Astrocyte of the spinal cord (primary cell): Measurements from ENCODE around the gene KIRREL1.

Experiments
- DNase-seq: peaks from one replicate; pipeline ENCODE4 v3.0.0; 2011; ENCODE audit warnings: low read depth, low spot score
- H3K4me3 ChIP-seq: 2 replicates; pipeline ENCODE4 v1.5.1; 2011; ENCODE audit warnings: low read depth, mild to moderate bottlenecking, low read length, moderate library complexity
- in situ Hi-C: cut with HindIII; loops from 2 replicates; pipeline ENCODE4 v1.10.0; 2017; ENCODE audit warnings: low sequenced_read_pairs
- TF ChIP-seq, protein P1 (sequence below): IDR thresholded peaks from 2 replicates; pipeline ENCODE4 v1.5.1; 2012; ENCODE audit warnings: low read depth, mild to moderate bottlenecking, low read length, inconsistent platforms

Gene KIRREL1

DNA sequence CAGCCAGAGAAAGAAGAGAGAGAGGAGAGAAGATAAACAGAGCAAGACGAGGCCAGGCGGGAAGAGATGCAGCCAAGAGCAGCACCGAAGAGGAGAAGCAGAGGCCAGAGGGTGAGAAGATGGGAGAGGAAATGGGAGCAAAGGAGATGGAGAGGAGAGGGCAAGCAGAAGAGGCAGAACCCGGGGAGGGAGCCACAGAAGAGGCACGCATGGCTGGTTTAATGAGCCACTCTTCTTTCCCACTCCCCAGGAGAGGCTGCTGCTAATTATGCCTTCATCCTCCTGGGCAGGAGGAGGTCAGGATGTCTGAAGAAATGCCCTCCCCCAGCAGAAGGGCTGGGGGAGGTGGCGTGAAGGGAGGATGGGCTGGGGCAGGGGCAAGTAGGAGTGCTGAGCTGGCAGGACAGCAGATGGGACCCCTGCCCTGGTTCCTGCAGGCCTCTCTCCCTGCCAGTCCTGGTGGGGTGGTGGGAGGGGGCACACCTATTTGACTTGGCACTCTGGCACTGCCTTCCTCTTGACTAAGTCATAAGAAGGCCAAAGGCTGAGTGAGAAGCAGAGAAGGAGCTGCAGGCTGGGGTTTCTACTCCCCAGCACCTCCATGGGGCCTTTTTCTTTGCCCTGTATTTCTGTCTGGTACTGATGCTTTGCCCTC lies 32.3 kb downstream of the KIRREL1 start:
- in situ Hi-C loops, result no loop called here
- TF ChIP-seq, protein P1, sequence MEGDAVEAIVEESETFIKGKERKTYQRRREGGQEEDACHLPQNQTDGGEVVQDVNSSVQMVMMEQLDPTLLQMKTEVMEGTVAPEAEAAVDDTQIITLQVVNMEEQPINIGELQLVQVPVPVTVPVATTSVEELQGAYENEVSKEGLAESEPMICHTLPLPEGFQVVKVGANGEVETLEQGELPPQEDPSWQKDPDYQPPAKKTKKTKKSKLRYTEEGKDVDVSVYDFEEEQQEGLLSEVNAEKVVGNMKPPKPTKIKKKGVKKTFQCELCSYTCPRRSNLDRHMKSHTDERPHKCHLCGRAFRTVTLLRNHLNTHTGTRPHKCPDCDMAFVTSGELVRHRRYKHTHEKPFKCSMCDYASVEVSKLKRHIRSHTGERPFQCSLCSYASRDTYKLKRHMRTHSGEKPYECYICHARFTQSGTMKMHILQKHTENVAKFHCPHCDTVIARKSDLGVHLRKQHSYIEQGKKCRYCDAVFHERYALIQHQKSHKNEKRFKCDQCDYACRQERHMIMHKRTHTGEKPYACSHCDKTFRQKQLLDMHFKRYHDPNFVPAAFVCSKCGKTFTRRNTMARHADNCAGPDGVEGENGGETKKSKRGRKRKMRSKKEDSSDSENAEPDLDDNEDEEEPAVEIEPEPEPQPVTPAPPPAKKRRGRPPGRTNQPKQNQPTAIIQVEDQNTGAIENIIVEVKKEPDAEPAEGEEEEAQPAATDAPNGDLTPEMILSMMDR, result no peak
- no peak for DNase-seq
- H3K4me3 ChIP-seq, result no peak overlapping the region

DNA sequence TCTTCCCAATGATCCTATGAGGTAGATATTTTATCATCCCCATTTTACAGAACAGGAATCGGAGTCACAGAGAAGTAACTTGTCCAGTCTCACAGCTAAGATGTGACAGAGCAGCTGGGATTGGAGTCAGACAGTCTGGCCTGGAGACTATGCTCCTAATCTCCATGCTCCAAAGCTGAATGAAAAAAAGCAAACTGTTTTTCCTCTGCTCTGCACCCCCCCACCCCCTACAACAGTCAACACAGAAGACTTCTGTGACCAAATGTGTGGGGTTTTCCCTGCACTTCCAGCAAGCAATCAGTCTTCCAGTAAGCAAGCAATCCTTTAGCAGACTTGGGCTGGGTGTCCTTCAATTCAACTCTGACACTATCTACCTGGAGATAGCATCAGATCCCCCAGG lies 33.2 kb downstream of the KIRREL1 start:
- in situ Hi-C loops, result no loop called here
- H3K4me3 ChIP-seq, result no peak overlapping the region
- TF ChIP-seq, protein P1, result no peak
- no peak for DNase-seq

DNA sequence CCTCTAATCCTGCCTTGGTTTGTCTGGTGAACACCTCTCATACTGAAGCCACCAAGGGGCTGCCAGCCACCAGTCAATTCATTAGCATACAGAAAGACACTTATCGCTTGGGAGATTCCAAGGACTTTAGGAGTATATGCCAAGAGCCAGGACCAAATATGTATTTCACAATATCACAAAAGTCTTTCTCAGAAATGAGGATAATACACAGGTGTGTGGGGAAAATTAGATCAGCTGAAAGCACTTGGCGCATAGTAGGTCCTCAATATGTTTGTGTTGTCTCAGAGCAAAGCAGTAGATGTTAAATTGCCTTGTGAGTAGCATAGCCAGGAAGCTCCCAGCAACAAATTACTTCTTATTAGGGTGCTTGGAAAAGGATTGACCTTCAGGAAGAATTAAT lies 34.1 kb downstream of the KIRREL1 start:
- H3K4me3 ChIP-seq, result no peak overlapping the region
- TF ChIP-seq, protein P1, result no peak
- in situ Hi-C loops, result no loop called here
- DNase-seq, result no peak

DNA sequence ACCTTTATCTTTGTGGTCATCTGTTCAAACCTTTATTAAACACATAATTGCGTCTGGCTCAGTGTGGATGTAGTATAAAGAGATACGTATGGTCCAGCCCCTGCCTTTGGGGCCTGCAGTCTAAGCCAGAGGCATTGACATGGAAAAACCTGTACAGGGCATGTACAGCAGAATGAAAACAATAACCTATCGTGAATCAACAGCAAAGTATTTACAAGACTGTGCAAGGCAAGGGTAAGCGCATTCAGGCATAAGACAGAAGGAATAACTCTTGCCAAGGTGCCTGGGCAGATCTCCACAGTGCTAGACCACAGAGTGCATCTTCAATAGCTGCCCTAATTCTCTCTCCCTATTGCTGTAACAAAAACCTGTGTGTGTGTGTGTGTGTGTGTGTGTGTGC lies 35.5 kb downstream of the KIRREL1 start:
- TF ChIP-seq, protein P1, result no peak
- DNase-seq, result peak; percentile 66
- in situ Hi-C loops, result no loop called here
- H3K4me3 ChIP-seq, result no peak overlapping the region

DNA sequence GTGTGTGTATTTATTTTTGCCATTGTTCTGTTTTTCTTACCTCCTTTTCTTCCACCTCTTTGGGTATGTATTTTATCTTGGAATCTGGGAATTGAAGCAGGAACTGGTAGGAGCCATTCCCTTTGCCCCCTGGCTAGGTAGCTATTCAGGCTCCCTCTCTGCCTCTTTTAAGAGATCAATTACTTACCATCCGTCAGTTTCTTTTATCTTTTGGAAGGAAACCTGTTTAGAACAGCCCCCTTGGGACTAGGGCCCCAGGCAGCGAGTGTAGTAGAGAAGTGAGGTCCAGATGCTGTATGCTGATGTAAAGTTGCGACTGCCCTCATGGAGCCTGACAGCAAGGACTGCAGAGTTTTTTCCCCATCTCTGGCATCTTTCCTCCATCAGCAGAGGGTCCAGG lies 41.6 kb downstream of the KIRREL1 start:
- in situ Hi-C loops, result no loop called here
- no peak overlapping the region for H3K4me3 ChIP-seq
- TF ChIP-seq, protein P1, result no peak
- DNase-seq, result no peak

DNA sequence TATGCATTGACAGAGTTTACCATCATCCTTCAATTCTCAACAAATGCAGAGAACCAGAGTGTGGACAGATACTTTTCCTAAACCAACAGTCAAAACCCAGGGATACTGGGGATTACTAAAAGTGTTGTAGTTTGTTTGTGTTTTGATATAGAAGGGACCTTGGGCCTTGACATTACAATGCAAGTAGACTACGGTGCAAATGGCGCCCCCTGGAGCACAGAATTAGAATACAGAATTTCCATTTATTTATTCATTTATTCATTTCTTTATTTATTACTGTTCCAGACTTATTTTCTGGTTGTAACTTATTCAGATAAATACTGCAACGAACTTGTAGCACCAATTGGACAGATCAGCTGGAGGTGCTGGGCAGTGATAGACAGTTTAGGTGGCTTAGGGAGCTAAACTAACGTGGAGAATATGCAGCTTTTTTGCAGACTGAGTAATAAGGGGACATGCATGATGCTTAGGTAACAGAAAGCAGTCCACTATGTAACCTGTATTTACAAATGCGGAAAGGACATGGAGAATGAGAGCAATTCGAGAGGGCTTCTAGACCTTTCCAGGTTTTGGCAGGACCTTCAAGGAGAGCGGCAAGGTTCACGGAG lies 42.6 kb downstream of the KIRREL1 start:
- TF ChIP-seq, protein P1, result peak; percentile 65
- in situ Hi-C loops, result no loop called here
- DNase-seq, result peak; percentile 65
- H3K4me3 ChIP-seq, result no peak overlapping the region
